OCI-M2 (cell line): ENCODE data around the gene SERPIND1.
"Not testable (repeated sequence)": the region's sequence is repeated elsewhere in the genome, so short reads cannot be mapped to it uniquely, and the experiment has no call there.

Experiments used
- DNase-seq: peaks from one replicate; lab custom pipeline; 2025; ENCODE audit not compliant: unreplicated experiment; lab: John Stamatoyannopoulos, UW

Gene SERPIND1

GRCh38 chr22:20811171-20811570 is 37.3 kb downstream of the SERPIND1 start:
- no peak for DNase-seq

- no peak for DNase-seq
These were observed 38.2 kb downstream of the SERPIND1 start for GRCh38 chr22:20811971-20812660.

- DNase-seq = no peak
These were observed 39.1 kb downstream of the SERPIND1 start for GRCh38 chr22:20813056-20813455.

- no peak for DNase-seq
These were observed 40.4 kb downstream of the SERPIND1 start for GRCh38 chr22:20814221-20814808.

GRCh38 chr22:20815477-20816050 is 41.7 kb downstream of the SERPIND1 start:
- no peak for DNase-seq

GRCh38 chr22:20816559-20816958 is 42.6 kb downstream of the SERPIND1 start:
- no peak for DNase-seq

- no peak for DNase-seq
These were observed 44.6 kb downstream of the SERPIND1 start for GRCh38 chr22:20818471-20818870.

GRCh38 chr22:20819471-20819870 is 45.6 kb downstream of the SERPIND1 start:
- DNase-seq = no peak

GRCh38 chr22:20821717-20822239 is 47.9 kb downstream of the SERPIND1 start:
- not testable (repeated sequence) for DNase-seq

GRCh38 chr22:20822240-20822639 is 48.3 kb downstream of the SERPIND1 start:
- no peak for DNase-seq

GRCh38 chr22:20823264-20823663 is 49.4 kb downstream of the SERPIND1 start:
- no peak for DNase-seq

GRCh38 chr22:20825216-20825615 is 51.3 kb downstream of the SERPIND1 start:
- DNase-seq = not testable (repeated sequence)

- DNase-seq = no peak
These were observed 51.7 kb downstream of the SERPIND1 start for GRCh38 chr22:20825624-20826023.

- DNase-seq = not testable (repeated sequence)
These were observed 52.6 kb downstream of the SERPIND1 start for GRCh38 chr22:20826373-20827152.

GRCh38 chr22:20829491-20830134 is 55.7 kb downstream of the SERPIND1 start:
- no peak for DNase-seq

GRCh38 chr22:20833225-20833665 is 59.3 kb downstream of the SERPIND1 start:
- no peak for DNase-seq

GRCh38 chr22:20834206-20834605 is 60.3 kb downstream of the SERPIND1 start:
- DNase-seq = no peak

GRCh38 chr22:20834725-20835124 is 60.8 kb downstream of the SERPIND1 start:
- DNase-seq = no peak
